ENCODE measurements around the gene CDKN3.
"Not testable (repeated sequence)": the region's sequence is repeated elsewhere in the genome, so short reads cannot be mapped to it uniquely, and the experiment has no call there.

The CDKN3 gene

GRCh38 chr14:54457609-54457996, 60.8 kb downstream of the CDKN3 start:
- no peak for DNase-seq

- not testable (repeated sequence) for DNase-seq
Observed at GRCh38 chr14:54458536-54458935, 61.7 kb downstream of the CDKN3 start.

GRCh38 chr14:54459106-54459505, 62.3 kb downstream of the CDKN3 start:
- no peak for DNase-seq

- no peak for DNase-seq
Observed at GRCh38 chr14:54462048-54462447, 65.2 kb downstream of the CDKN3 start.

- DNase-seq, result no peak
Observed at GRCh38 chr14:54465654-54466053, 68.8 kb downstream of the CDKN3 start.

- no peak for DNase-seq
Observed at GRCh38 chr14:54467280-54467679, 70.5 kb downstream of the CDKN3 start.

Data from activated CD4-positive, alpha-beta T cell treated with anti-CD3 and anti-CD28 coated beads, Interleukin-2, amount 50 U/mL, for 16 hours (primary cell).